KOPT-K1 (cell line): ENCODE measurements around the gene ADORA2B.

Source experiments
- H3K27ac ChIP-seq: fragments of 200-600 bp; sonication (generic); 2 replicates; pipeline ENCODE4 v1.5.1; 2016; ENCODE audit warnings: antibody characterized with exemption, mild to moderate bottlenecking, low read depth, low read length; ENCODE audit not compliant: poor library complexity, severe bottlenecking
- H3K36me3 ChIP-seq: fragments of 200-600 bp; sonication (generic); 2 replicates; pipeline ENCODE4 v1.5.1; 2017; ENCODE audit warnings: antibody characterized with exemption, mild to moderate bottlenecking, low read length, moderate library complexity; ENCODE audit not compliant: insufficient read depth
- H3K9me3 ChIP-seq: fragments of 200-600 bp; sonication (generic); 2 replicates; pipeline ENCODE4 v1.5.1; 2017; ENCODE audit warnings: antibody characterized with exemption, low read length, mild to moderate bottlenecking; ENCODE audit not compliant: insufficient read depth, poor library complexity, severe bottlenecking

The ADORA2B gene

DNA sequence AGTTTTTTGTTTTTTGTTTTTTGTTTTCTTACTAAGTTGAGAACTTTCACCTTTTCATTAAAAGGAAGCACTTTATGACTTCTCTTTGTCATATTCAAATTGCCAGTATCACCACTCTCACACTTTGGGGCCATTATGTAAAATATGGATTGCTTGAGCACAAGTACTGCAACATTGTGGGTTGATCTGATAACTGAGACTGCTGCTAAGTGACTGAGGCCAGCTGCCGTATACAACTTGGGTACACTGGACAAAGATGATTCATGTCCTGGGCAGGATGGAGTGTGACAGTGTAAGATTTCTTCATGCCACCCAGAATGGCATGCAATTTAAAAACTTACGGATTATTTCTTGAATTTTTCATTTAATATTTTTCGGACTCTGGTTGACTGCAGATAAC, 62.5 kb downstream of the ADORA2B start:
- Histone ChIP-seq H3K27ac (no peak overlapping the region), H3K9me3 (no peaks in the 10 kb centered on the region), H3K36me3 (peaks cover 95% of the 10 kb centered on the region)

DNA sequence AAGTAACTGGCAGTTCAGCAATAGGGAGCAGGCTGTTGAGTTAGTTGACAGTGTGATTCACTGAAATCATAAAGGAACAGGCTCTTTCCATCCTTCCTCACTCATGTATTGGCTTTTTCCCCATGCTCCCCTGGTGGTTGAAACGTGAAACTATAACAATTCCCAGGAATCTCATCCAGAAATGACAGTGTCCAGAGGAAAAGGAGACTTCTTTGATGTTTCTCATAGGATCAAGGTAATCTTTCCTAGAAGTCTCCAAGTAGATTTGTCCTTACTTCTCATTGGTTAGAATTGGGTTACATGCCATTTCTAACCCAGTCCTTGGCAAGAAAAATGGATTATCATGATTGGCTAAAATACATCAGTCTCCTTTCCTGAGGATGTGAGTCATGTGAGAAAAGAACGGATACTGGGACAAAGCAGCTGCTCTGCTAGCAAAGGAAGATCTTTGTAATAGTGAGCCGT, 69.0 kb downstream of the ADORA2B start:
- no peaks in the 10 kb centered on the region for H3K9me3 ChIP-seq
- H3K36me3 ChIP-seq, result peaks cover 91% of the 10 kb centered on the region
- no peak overlapping the region for H3K27ac ChIP-seq

DNA sequence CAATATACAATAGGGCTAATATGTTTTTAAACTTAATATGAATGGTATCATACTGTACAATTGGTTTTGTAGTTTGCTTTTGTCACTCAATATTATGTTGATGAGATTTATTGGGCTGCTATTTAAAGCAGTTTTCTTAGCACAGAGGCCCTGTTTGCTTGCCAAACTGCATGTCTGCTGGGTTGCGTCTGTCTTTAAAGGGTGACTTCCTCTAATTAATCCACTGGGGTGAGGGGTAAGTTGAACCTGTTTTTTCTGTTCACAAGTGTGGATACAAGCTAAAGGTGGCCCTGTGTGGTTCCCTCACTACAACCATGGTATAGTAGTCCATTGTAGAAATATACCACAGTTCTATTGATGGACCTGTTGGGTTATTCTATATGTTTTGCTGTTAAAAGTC, 74.4 kb downstream of the ADORA2B start:
- Histone ChIP-seq H3K27ac (no peak overlapping the region), H3K9me3 (no peaks in the 10 kb centered on the region), H3K36me3 (peaks cover 95% of the 10 kb centered on the region)

DNA sequence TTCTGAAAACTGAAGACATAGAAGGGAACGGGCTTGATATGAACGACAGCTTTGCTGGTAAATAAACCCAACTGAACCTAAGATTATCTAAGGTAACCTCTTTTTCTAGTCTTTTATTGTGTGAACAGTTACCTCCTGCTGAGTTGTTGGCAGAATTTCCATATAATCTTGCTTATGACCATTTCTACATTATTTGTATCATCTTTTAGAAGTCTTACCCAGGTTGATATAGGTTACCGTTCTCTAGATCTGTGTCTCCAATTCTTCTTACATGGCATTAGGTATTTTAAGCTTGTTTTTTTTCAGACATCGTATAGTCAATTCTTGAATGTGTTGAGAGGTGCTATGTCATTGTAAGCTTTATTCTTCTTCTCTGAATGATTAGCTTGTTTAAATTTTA, 79.0 kb downstream of the ADORA2B start:
- no peak overlapping the region for H3K27ac ChIP-seq
- no peaks in the 10 kb centered on the region for H3K9me3 ChIP-seq
- H3K36me3 ChIP-seq, result peaks cover 99% of the 10 kb centered on the region

DNA sequence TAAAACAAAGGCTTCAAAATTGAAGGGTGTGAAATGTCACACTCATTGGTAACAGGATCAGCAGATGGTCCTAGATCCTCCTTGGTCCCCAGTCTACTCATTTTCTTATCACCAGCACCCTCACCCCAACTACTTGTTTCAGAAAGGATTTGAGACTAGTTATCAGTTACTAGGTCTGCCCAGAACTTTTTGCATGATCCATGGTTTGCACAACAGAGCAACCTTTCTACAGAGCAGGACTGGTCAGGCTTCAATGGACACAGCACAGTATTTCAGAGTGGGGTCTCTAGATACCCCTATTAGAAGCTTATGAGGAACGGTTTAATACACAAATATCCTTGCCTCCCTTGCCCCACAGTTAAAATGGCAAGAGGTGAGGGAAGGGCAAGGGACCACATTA, 80.3 kb downstream of the ADORA2B start:
- Histone ChIP-seq H3K36me3 (peaks cover 99% of the 10 kb centered on the region), H3K9me3 (no peaks in the 10 kb centered on the region), H3K27ac (no peak overlapping the region)
